PC-9 (cell line): ENCODE measurements around the gene LONP1. TPM values are rescaled to one million over a fixed set of nuclear protein-coding genes. Genes with fewer than 3 reads are reported as not detected.
"Not testable (repeated sequence)": the region's sequence is repeated elsewhere in the genome, so short reads cannot be mapped to it uniquely, and the experiment has no call there.

Experiments used
- BruUV-seq: library from RNA; stranded (reverse); fragments of 400-500 nt; replicated peaks from 2 replicates; lab custom pipeline; 2021; lab: Mats Ljungman, UMichigan
- CTCF ChIA-PET: fragments of 300-600 bp; sonication (Branson Sonifier 250); formaldehyde crosslinking; loops from one replicate; lab custom pipeline; 2022; ENCODE audit warnings: antibody characterized with exemption; lab: Charles Lee
- POLR2A ChIA-PET: fragments of 300-600 bp; sonication (Branson Sonifier 250); formaldehyde crosslinking; loops from one replicate; lab custom pipeline; 2022; ENCODE audit warnings: antibody characterized with exemption; ENCODE audit not compliant: unreplicated experiment; lab: Charles Lee
- DNase-seq, 2 experiments: peaks; one replicate each; pipeline versions ENCODE4 v3.0.0 to v3.0.0-alpha.2; 2015 to 2022; ENCODE audit warnings: mixed read lengths in 1 of 2
- H2AFZ ChIP-seq: fragments of 200-600 bp; sonication (generic); 2 replicates; pipeline ENCODE4 v1.8.1; 2017; ENCODE audit warnings: antibody characterized with exemption
- H3F3A ChIP-seq: fragments of 200-600 bp; sonication (generic); 2 replicates; pipeline ENCODE4 v1.8.1; 2017; ENCODE audit warnings: antibody characterized with exemption, mild to moderate bottlenecking, low read depth; ENCODE audit not compliant: insufficient read depth
- H3K27ac ChIP-seq: fragments of 200-600 bp; sonication (generic); 2 replicates; pipeline ENCODE4 v1.6.1; 2016; ENCODE audit warnings: mixed run types
- H3K27me3 ChIP-seq: fragments of 200-600 bp; sonication (generic); 2 replicates; pipeline ENCODE4 v1.6.1; 2016; ENCODE audit warnings: low read depth, mixed run types; ENCODE audit not compliant: insufficient read depth
- H3K36me3 ChIP-seq: fragments of 200-600 bp; sonication (generic); 2 replicates; pipeline ENCODE4 v1.6.1; 2016; ENCODE audit warnings: low read depth, mixed run types
- H3K4me1 ChIP-seq: fragments of 200-600 bp; sonication (generic); replicated peaks from 2 replicates; pipeline ENCODE4 v1.6.1; 2016; ENCODE audit warnings: mixed run types; ENCODE audit not compliant: insufficient read depth
- H3K4me2 ChIP-seq: fragments of 200-600 bp; sonication (generic); 2 replicates; pipeline ENCODE4 v1.6.1; 2017; ENCODE audit warnings: mixed run types
- H3K4me3 ChIP-seq: fragments of 200-600 bp; sonication (generic); 2 replicates; pipeline ENCODE4 v1.6.1; 2016; ENCODE audit warnings: mixed run types
- H3K79me2 ChIP-seq: fragments of 200-600 bp; sonication (generic); 2 replicates; pipeline ENCODE4 v1.6.1; 2017; ENCODE audit warnings: low read depth, mixed run types
- H3K9me2 ChIP-seq: fragments of 200-600 bp; sonication (generic); 2 replicates; pipeline ENCODE4 v1.8.1; 2017; ENCODE audit warnings: mild to moderate bottlenecking; ENCODE audit not compliant: insufficient read depth
- H3K9me3 ChIP-seq: fragments of 200-600 bp; sonication (generic); 2 replicates; pipeline ENCODE4 v1.8.1; 2016; ENCODE audit warnings: low read depth; ENCODE audit not compliant: insufficient read depth
- H4K20me1 ChIP-seq: fragments of 200-600 bp; sonication (generic); 2 replicates; pipeline ENCODE4 v1.8.1; 2017; ENCODE audit not compliant: insufficient read depth
- CTCF ChIP-seq: fragments of 200-600 bp; sonication (generic); conservative IDR thresholded peaks from 2 replicates; pipeline ENCODE4 v1.6.1; 2017; ENCODE audit warnings: mixed run types, antibody characterized with exemption, mild to moderate bottlenecking, moderate library complexity
- EZH2 ChIP-seq: fragments of 200-600 bp; sonication (generic); IDR thresholded peaks from 2 replicates; pipeline ENCODE4 v1.8.0; 2017; ENCODE audit warnings: antibody characterized with exemption, low read depth
- intact Hi-C: fragments of 100-400 bp; cut with micrococcal nuclease; formaldehyde crosslinking; loops from one replicate; pipeline ENCODE4 v1.10.0; 2022; ENCODE audit not compliant: unreplicated experiment
- total RNA-seq: library from RNA; stranded (reverse); gene quantifications from 2 replicates; pipeline ENCODE4 v1.2.3, GENCODE V29; 2021

LONP1 gene
- total RNA-seq, 1 experiment from 2014 or later: 78.2 TPM

GRCh38 chr19:5751709-5752108 lies 31.8 kb upstream of the LONP1 start:
- Histone ChIP-seq H3K79me2 (no peaks in the 10 kb centered on the region), H3K27ac (no peak overlapping the region), H3K4me1 (no peaks in the 10 kb centered on the region), H3K27me3 (no peaks in the 10 kb centered on the region), H2AFZ (no peak overlapping the region), H4K20me1 (no peaks in the 10 kb centered on the region), H3K9me3 (no peaks in the 10 kb centered on the region), H3K4me2 (no peak overlapping the region), H3K9me2 (no peaks in the 10 kb centered on the region), H3F3A (no peaks in the 10 kb centered on the region), H3K36me3 (no peaks in the 10 kb centered on the region), H3K4me3 (no peak overlapping the region)
- no TSS peak for BruUV-seq
- CTCF ChIA-PET: no interaction called here
- TF ChIP-seq EZH2 (no peak), CTCF (no peak)
- POLR2A ChIA-PET: no interaction called here
- DNase-seq: no peak
- intact Hi-C loops: no loop called here

- Histone ChIP-seq H3F3A (no peaks in the 10 kb centered on the region), H3K9me3 (no peaks in the 10 kb centered on the region), H3K36me3 (no peaks in the 10 kb centered on the region), H3K9me2 (no peaks in the 10 kb centered on the region), H3K4me2 (no peak overlapping the region), H2AFZ (no peak overlapping the region), H3K27ac (no peak overlapping the region), H3K4me1 (no peaks in the 10 kb centered on the region), H4K20me1 (no peaks in the 10 kb centered on the region), H3K79me2 (no peaks in the 10 kb centered on the region), H3K27me3 (no peaks in the 10 kb centered on the region), H3K4me3 (no peak overlapping the region)
- CTCF ChIA-PET: no interaction called here
- intact Hi-C loops: no loop called here
- TF ChIP-seq CTCF (no peak), EZH2 (no peak)
- BruUV-seq: no TSS peak
- POLR2A ChIA-PET: no interaction called here
- DNase-seq: no peak
Measured at GRCh38 chr19:5749505-5749904, 29.6 kb upstream of the LONP1 start.

GRCh38 chr19:5748920-5749319 lies 29.0 kb upstream of the LONP1 start:
- H3K4me1 ChIP-seq, intact Hi-C loops, H3K4me2 ChIP-seq, DNase-seq, H3K36me3 ChIP-seq, H3K9me2 ChIP-seq, H3K27me3 ChIP-seq, BruUV-seq, H4K20me1 ChIP-seq, H2AFZ ChIP-seq, H3F3A ChIP-seq, H3K4me3 ChIP-seq, H3K79me2 ChIP-seq, H3K9me3 ChIP-seq, POLR2A ChIA-PET, H3K27ac ChIP-seq: not testable (repeated sequence)
- CTCF ChIA-PET: interaction anchor here (0.6 kb wide), 2 partner anchors 211 to 1181 kb away, joined by 3 to 5 read pairs; no protein-coding TSS in a partner anchor

GRCh38 chr19:5744999-5745398 lies 25.1 kb upstream of the LONP1 start:
- H3K4me3 ChIP-seq, H4K20me1 ChIP-seq, BruUV-seq, H3K79me2 ChIP-seq, H3K9me2 ChIP-seq, H3K27me3 ChIP-seq, H3K4me1 ChIP-seq, H3K4me2 ChIP-seq, CTCF ChIA-PET, H3K9me3 ChIP-seq, H3K36me3 ChIP-seq, POLR2A ChIA-PET, H3F3A ChIP-seq, H3K27ac ChIP-seq, DNase-seq, intact Hi-C loops, H2AFZ ChIP-seq: not testable (repeated sequence)
